ENCODE results near the gene SEMA3F.
"Not testable (repeated sequence)": the region's sequence is repeated elsewhere in the genome, so short reads cannot be mapped to it uniquely, and the experiment has no call there.

The SEMA3F gene

GRCh38 chr3:50215529-50215928, 60.4 kb downstream of the SEMA3F start:
- no peak for DNase-seq

- no peak for DNase-seq
Measured at GRCh38 chr3:50217681-50218080, 62.6 kb downstream of the SEMA3F start.

DNA sequence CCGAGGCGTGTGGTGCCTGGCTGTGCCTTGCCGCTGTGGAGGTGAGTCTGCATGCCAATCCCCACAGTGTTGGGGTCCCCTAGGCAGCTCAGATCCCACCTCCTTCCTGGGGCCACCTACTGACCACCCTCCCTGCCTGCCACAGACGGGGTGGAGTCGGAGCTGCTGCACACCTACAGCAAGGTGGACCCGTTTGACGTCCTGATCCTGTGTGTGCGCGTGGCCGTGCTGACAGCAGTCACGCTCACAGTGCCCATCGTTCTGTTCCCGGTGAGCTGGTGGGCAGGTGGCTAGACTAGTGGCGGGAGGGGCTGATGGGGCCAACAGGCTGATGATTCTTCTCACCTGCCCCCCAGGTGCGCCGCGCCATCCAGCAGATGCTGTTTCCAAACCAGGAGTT, 63.3 kb downstream of the SEMA3F start:
- DNase-seq: no peak

DNA sequence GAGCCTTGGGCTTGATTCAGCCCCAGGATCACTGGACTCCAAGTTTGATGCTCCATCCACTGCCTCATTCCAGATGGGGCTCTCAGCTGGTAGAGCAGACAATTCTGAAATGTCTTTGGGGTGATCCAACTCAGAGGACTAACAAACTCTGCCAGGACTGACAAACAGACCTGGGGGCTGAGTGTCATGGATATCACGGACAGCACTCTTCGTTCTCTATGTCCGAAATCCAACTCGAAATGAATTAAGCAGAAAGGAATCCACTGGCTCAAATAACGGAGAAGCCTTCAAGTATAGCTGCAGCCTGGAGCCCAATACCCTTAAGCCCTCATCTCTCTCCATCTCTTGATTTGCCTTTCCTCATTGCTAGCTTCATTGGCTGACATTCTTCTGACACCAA, 64.2 kb downstream of the SEMA3F start:
- no peak for DNase-seq

DNA sequence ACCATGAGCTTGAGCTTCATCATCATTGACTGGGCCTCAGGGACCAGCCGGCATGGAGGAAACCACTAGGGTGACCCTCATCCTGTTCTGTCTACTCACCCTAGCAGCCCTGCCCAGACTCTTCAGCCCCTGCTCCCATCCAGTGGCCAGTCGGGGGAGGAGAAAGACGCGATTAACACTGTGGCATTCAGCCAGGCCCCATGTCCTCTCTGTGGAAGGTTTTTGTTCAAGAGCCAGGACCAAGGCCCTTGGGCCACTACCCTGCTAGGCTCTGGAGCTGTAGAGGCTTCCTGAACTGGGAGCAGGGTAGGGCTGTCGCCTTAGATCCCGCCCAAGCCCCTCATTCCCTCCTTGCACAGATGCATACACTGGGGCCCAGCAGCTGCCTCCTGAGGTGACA, 65.0 kb downstream of the SEMA3F start:
- no peak for DNase-seq

DNA sequence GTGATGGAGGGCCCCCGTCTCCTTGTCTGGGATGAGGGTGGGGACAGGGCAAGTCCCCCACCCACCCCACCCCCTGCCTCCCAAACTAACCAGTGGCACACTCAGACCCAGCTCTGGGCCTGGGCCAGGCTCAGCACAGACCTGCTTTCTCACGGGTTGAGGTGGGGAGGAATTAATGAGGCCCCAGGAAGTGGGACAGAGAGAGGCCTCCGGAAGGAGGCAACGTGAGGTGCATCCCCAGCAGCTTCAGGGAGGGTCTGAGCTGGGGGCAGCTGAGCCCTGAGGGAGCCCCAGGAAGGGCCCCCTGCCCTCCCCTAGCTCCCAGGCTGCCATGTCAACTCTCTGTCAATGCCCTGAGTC, 65.9 kb downstream of the SEMA3F start:
- DNase-seq: no peak

DNA sequence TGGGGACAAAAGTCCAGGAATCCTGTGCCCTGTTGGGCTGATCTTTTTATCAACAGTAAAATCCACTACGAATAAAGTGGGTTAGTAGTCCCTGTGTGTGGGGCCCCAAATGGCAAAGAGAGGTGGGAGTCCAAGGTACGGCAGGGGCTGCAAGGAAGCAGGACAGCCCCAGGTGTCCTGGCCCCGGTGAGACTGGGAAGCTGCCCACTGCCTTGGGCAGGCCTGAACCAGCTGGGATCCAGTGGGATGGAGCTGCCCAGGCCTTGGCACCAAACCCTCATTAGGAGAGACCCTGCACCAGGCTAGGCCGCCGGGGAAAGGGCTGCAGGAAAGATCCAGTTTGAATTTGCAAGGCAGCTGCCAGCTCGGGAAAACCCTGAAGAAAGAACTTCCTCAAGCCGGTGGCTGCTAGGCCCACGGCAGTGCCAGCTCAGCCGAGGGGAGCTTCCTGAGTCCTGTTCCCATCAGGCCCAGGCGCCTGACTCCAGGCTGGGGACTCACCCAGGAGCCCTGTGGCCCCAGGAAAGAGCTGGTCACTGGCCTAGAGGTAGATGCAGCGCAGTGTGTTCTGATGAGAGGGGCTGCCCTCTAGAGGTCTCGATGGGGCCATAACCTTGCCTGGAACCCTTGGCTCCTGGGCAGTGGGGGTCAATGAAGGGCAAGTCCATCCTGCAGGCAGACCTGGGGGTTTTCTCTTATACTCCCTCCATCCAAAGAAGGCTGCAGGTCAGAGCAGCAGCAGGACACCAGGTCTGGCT, 66.5 kb downstream of the SEMA3F start:
- peak; percentile 7 for DNase-seq

- peak; percentile 11 for DNase-seq
Measured at GRCh38 chr3:50222169-50222528, 67.0 kb downstream of the SEMA3F start.

GRCh38 chr3:50224639-50225038, 69.5 kb downstream of the SEMA3F start:
- no peak for DNase-seq

GRCh38 chr3:50226888-50227389, 71.8 kb downstream of the SEMA3F start:
- peak; percentile 60 for DNase-seq

GRCh38 chr3:50227390-50228183, 72.5 kb downstream of the SEMA3F start:
- peak; percentile 89 for DNase-seq

DNA sequence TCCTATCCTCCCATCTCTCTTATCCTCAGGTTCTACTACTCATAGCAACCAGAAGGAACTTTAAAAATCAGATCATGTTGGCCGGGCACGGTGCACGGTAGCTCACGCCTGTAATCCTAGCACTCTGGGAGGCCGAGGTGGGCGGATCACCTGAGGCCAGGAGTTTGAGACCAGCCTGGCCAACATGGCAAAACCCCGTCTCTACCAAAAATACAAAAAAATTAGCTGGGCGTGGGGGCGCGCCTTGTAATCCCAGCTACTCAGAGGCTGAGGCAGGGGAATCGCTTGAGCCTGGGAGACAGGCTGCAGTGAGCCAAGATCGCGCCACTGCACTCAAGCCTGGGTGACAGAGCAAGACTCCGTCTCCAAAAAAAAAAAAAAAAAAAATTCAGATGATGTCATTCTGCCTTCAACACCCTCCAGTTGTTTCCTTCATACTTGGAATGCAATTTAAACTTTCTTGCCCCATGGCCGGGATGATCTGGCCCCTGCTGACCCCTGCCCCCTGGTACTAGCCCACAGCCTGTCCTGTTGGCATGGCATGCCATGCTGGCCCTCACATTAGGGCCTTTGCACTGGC, 73.2 kb downstream of the SEMA3F start:
- DNase-seq: not testable (repeated sequence)

GRCh38 chr3:50229490-50229889, 74.4 kb downstream of the SEMA3F start:
- DNase-seq: no peak

GRCh38 chr3:50230104-50230793, 75.1 kb downstream of the SEMA3F start:
- no peak for DNase-seq

GRCh38 chr3:50230794-50231125, 75.6 kb downstream of the SEMA3F start:
- no peak for DNase-seq

- DNase-seq: no peak
Measured at GRCh38 chr3:50231581-50231980, 76.5 kb downstream of the SEMA3F start.

GRCh38 chr3:50232303-50232702, 77.2 kb downstream of the SEMA3F start:
- DNase-seq: no peak

- no peak for DNase-seq
Measured at GRCh38 chr3:50233176-50233575, 78.1 kb downstream of the SEMA3F start.

- peak; percentile 93 for DNase-seq
Measured at GRCh38 chr3:50235716-50236483, 80.8 kb downstream of the SEMA3F start, which contains the start of gene GNAI2. TSS of gene GNAI2 (plus strand) at chr3:50236204. CDS start at chr3:50236336, 132 bp downstream.

DNA sequence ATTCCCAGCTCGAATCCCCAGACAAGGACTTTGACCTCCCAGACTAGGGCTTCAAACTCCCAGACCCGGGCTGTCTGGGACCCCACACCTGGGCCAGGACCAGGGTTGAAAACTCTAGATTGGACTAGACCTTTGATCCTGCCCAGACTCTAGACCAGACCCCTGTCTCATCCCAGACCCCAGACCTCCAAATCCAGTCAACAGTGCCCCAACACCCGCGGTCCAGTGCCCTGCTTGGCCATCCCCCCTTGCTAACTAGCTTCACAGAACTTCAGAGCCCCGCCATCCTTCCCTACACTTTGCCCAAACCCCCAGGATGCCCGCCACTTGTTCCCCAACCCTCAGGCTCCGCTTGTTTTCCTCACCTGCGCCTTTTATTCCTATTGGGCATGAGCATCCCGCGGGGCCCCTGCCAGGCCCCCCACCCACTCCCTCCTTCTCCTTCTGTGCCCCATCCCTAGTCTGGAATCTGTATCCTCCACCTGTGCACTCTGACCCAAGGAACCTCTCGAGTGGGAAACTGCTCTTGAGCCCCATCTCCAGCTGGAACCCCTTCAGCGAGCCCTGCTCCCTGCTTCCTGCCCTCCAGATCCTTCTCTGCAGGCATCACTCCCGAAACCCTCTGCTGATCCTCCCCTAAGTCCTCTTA, 81.5 kb downstream of the SEMA3F start:
- DNase-seq: no peak

GRCh38 chr3:50237133-50237651, 82.1 kb downstream of the SEMA3F start:
- DNase-seq: no peak

All from DMS53 (cell line).